GM12872 (cell line): ENCODE measurements around the gene CHRND.

Experiments used
- TF ChIP-seq, protein P1 (sequence below): IDR thresholded peaks from 3 replicates; pipeline ENCODE4 v1.5.1; 2011; ENCODE audit warnings: low read depth, mild to moderate bottlenecking, low read length, moderate library complexity; ENCODE audit not compliant: insufficient read depth

Gene CHRND

GRCh38 chr2:232521098-232521497 is 4.9 kb upstream of the CHRND start:
- TF ChIP-seq, protein P1, sequence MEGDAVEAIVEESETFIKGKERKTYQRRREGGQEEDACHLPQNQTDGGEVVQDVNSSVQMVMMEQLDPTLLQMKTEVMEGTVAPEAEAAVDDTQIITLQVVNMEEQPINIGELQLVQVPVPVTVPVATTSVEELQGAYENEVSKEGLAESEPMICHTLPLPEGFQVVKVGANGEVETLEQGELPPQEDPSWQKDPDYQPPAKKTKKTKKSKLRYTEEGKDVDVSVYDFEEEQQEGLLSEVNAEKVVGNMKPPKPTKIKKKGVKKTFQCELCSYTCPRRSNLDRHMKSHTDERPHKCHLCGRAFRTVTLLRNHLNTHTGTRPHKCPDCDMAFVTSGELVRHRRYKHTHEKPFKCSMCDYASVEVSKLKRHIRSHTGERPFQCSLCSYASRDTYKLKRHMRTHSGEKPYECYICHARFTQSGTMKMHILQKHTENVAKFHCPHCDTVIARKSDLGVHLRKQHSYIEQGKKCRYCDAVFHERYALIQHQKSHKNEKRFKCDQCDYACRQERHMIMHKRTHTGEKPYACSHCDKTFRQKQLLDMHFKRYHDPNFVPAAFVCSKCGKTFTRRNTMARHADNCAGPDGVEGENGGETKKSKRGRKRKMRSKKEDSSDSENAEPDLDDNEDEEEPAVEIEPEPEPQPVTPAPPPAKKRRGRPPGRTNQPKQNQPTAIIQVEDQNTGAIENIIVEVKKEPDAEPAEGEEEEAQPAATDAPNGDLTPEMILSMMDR, result no peak

GRCh38 chr2:232521959-232522622 is 3.9 kb upstream of the CHRND start:
- TF ChIP-seq, protein P1, result peak; percentile 63; the same call in 2 of the 3 replicates

DNA sequence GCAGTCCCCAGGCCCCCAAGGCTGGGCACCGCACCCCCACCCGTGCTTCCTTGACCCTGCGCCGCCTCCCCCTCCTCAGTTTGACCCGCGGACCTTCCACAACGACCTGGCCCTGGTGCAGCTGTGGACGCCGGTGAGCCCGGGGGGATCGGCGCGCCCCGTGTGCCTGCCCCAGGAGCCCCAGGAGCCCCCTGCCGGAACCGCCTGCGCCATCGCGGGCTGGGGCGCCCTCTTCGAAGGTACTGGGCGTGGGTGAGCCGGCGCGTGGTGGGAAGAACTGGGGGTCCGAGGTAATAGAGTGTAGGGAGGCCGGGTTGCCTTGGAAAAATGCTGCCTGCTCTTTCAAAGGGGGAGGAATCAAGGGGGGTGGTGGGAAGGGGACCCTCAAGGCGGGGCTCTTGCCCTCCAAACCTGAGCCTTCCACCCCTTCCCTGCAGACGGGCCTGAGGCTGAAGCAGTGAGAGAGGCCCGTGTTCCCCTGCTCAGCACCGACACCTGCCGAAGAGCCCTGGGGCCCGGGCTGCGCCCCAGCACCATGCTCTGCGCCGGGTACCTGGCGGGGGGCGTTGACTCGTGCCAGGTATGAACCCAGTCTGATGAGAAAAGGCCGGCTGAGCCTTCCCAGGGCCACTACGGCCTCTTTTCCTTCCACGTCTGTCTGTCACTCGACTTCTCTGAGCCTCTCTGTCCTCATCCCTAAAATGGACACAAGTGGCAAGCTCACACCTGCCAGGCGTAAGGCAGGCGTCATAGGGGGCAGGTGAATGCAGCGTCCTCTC is 3.1 kb upstream of the CHRND start:
- TF ChIP-seq, protein P1, result no peak

GRCh38 chr2:232523402-232523681 is 2.6 kb upstream of the CHRND start:
- TF ChIP-seq, protein P1, result no peak

DNA sequence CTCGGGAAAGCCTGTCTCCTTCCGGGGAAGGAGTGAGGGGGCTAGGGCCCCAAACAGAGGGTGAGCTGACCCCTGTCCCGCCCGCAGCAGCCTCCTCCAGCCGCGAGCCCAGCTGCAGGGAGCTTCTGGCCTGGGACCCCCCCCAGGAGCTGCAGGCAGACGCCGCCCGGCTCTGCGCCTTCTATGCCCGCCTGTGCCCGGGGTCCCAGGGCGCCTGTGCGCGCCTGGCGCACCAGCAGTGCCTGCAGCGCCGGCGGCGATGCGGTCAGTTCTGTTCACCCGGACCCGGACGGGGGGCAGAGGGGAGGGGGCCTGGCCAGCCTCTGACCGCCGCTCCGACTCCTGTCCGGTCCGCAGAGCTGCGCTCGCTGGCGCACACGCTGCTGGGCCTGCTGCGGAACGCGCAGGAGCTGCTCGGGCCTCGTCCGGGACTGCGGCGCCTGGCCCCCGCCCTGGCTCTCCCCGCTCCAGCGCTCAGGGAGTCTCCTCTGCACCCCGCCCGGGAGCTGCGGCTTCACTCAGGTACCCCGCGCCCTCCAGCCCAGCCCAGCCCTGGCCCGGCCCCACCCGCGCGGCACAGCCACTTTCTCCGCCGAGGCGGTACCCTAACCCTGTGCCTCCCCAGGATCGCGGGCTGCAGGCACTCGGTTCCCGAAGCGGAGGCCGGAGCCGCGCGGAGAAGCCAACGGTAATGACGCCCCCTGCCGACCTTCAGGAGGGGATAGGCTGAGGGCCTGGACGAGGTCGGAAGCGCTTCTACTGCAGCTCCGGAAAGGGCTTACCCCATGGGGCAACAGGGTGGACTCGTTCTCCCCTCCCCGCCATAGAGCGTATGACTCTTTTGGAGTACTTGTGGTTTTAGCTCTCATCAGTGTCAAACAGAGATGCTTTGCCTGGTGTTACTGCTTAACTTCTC is 2.0 kb upstream of the CHRND start:
- TF ChIP-seq, protein P1, result peak; percentile 26; the same call in 1 of the 3 replicates

DNA sequence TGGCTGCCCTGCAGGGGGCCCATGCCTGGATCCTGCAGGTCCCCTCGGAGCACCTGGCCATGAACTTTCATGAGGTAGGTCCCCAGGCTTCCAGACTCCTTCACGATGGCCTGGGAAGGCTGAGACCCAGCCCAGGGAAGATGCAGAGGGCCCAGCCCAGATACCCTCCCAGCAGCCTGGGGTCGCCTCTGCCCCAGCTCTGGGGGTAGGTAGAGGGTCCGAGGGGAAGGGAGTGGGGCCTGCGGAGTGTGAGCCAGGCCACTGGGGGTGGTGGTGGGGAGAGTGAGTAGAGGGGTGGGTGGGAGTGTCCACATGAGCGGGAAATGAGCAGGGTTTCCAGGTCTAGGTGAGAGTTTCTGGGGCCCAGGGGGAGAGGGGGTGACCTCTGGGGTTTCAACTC is 1.2 kb upstream of the CHRND start:
- TF ChIP-seq, protein P1, result no peak

- TF ChIP-seq, protein P1, result no peak
Measured at GRCh38 chr2:232525199-232525598, 761 bp upstream of the CHRND start.
